IPS DF 6.9 (cell line): Measurements from ENCODE around the gene SOX3.

Experiments
- DNase-seq: peaks from one replicate; pipeline ENCODE4 v3.0.0-alpha.2; 2013; ENCODE audit warnings: low read depth, low spot score
- H3K27ac ChIP-seq: one replicate; pipeline ENCODE4 v1.5.1; 2013; ENCODE audit warnings: low read length, control low read depth
- H3K27me3 ChIP-seq: 2 replicates; pipeline ENCODE4 v1.6.1; 2013; ENCODE audit warnings: mild to moderate bottlenecking, low read length; ENCODE audit not compliant: control insufficient read depth, insufficient read depth
- H3K36me3 ChIP-seq: 2 replicates; pipeline ENCODE4 v1.6.1; 2013; ENCODE audit warnings: low read length; ENCODE audit not compliant: control insufficient read depth, insufficient read depth
- H3K4me1 ChIP-seq: 2 replicates; pipeline ENCODE4 v1.6.1; 2013; ENCODE audit warnings: low read length; ENCODE audit not compliant: control insufficient read depth, insufficient read depth
- H3K4me3 ChIP-seq: 2 replicates; pipeline ENCODE4 v1.5.1; 2013; ENCODE audit warnings: mild to moderate bottlenecking, low read length
- H3K9me3 ChIP-seq: 2 replicates; pipeline ENCODE4 v1.6.1; 2013; ENCODE audit warnings: low read length, inconsistent platforms; ENCODE audit not compliant: control insufficient read depth, insufficient read depth
- WGBS: extraction: QIAGEN DNeasy Blood & Tissue Kit; methylation state at CpG from one replicate; pipeline ENCODE4 v1.1.7; 2013; ENCODE audit warnings: mixed read lengths, missing lambda C conversion rate; ENCODE audit not compliant: insufficient read length, insufficient coverage; 5-methylcytosine and 5-hydroxymethylcytosine counted together

The SOX3 gene

GRCh38 chrX:140508958-140509357 is 4.1 kb upstream of the SOX3 start:
- no peaks in the 10 kb centered on the region for H3K4me1 ChIP-seq
- peaks cover 19% of the 10 kb centered on the region for H3K27me3 ChIP-seq
- DNase-seq = no peak
- no peak overlapping the region for H3K4me3 ChIP-seq
- H3K27ac ChIP-seq = no peak overlapping the region
- no peaks in the 10 kb centered on the region for H3K9me3 ChIP-seq
- no CpG with 5 or more reads among the region's 16 CpGs for WGBS
- H3K36me3 ChIP-seq = no peaks in the 10 kb centered on the region

- no peak for DNase-seq
- peak overlapping the region; percentile 31; the same call in 1 of the 2 replicates for H3K4me3 ChIP-seq
- no CpG with 5 or more reads among the region's 23 CpGs for WGBS
- H3K27ac ChIP-seq = no peak overlapping the region
- H3K9me3 ChIP-seq = no peaks in the 10 kb centered on the region
- H3K4me1 ChIP-seq = no peaks in the 10 kb centered on the region
- H3K27me3 ChIP-seq = peaks cover 23% of the 10 kb centered on the region
- no peaks in the 10 kb centered on the region for H3K36me3 ChIP-seq
Measured at GRCh38 chrX:140507982-140508305, 3.1 kb upstream of the SOX3 start.

GRCh38 chrX:140507223-140507981 is 2.5 kb upstream of the SOX3 start:
- DNase-seq = no peak
- H3K4me3 ChIP-seq = peak overlapping the region; percentile 31; the same call in 1 of the 2 replicates
- no peak overlapping the region for H3K27ac ChIP-seq
- no CpG with 5 or more reads among the region's 36 CpGs for WGBS
- no peaks in the 10 kb centered on the region for H3K9me3 ChIP-seq
- H3K4me1 ChIP-seq = no peaks in the 10 kb centered on the region
- no peaks in the 10 kb centered on the region for H3K36me3 ChIP-seq
- peaks cover 24% of the 10 kb centered on the region for H3K27me3 ChIP-seq

- peaks cover 24% of the 10 kb centered on the region for H3K27me3 ChIP-seq
- peak overlapping the region; percentile 27; the same call in 1 of the 2 replicates for H3K4me3 ChIP-seq
- no peak overlapping the region for H3K27ac ChIP-seq
- H3K36me3 ChIP-seq = no peaks in the 10 kb centered on the region
- no peaks in the 10 kb centered on the region for H3K9me3 ChIP-seq
- DNase-seq = no peak
- no CpG with 5 or more reads among the region's 63 CpGs for WGBS
- no peaks in the 10 kb centered on the region for H3K4me1 ChIP-seq
Measured at GRCh38 chrX:140505421-140506337, 810 bp upstream of the SOX3 start.

GRCh38 chrX:140503714-140504351 is 1.0 kb downstream of the SOX3 start:
- H3K4me3 ChIP-seq = peak overlapping the region; percentile 83
- no peak overlapping the region for H3K27ac ChIP-seq
- H3K27me3 ChIP-seq = peaks cover 24% of the 10 kb centered on the region
- DNase-seq = no peak
- no peaks in the 10 kb centered on the region for H3K9me3 ChIP-seq
- H3K4me1 ChIP-seq = no peaks in the 10 kb centered on the region
- H3K36me3 ChIP-seq = no peaks in the 10 kb centered on the region
- no CpG with 5 or more reads among the region's 92 CpGs for WGBS

GRCh38 chrX:140503238-140503601 is 1.6 kb downstream of the SOX3 start:
- Histone ChIP-seq H3K27ac (no peak overlapping the region), H3K4me1 (no peaks in the 10 kb centered on the region), H3K27me3 (peaks cover 22% of the 10 kb centered on the region), H3K9me3 (no peaks in the 10 kb centered on the region), H3K4me3 (peak overlapping the region; percentile 83; the same call in 1 of the 2 replicates), H3K36me3 (no peaks in the 10 kb centered on the region)
- no peak for DNase-seq
- no CpG with 5 or more reads among the region's 14 CpGs for WGBS

- no CpG with 5 or more reads among the region's 40 CpGs for WGBS
- H3K4me1 ChIP-seq = no peaks in the 10 kb centered on the region
- H3K9me3 ChIP-seq = no peaks in the 10 kb centered on the region
- H3K36me3 ChIP-seq = no peaks in the 10 kb centered on the region
- no peak for DNase-seq
- peaks cover 22% of the 10 kb centered on the region for H3K27me3 ChIP-seq
- peak overlapping the region; percentile 83; the same call in 1 of the 2 replicates for H3K4me3 ChIP-seq
- no peak overlapping the region for H3K27ac ChIP-seq
Measured at GRCh38 chrX:140502491-140503237, 2.2 kb downstream of the SOX3 start.

GRCh38 chrX:140501940-140502468 is 2.9 kb downstream of the SOX3 start:
- H3K9me3 ChIP-seq = no peaks in the 10 kb centered on the region
- H3K36me3 ChIP-seq = no peaks in the 10 kb centered on the region
- H3K4me3 ChIP-seq = peak overlapping the region; percentile 30; the same call in 1 of the 2 replicates
- no peak overlapping the region for H3K27ac ChIP-seq
- WGBS = no CpG with 5 or more reads among the region's 14 CpGs
- no peak for DNase-seq
- peaks cover 15% of the 10 kb centered on the region; the same call in 1 of the 2 replicates for H3K27me3 ChIP-seq
- no peaks in the 10 kb centered on the region for H3K4me1 ChIP-seq

- Histone ChIP-seq H3K9me3 (no peaks in the 10 kb centered on the region), H3K27ac (no peak overlapping the region), H3K27me3 (peaks cover 9% of the 10 kb centered on the region; the same call in 1 of the 2 replicates), H3K36me3 (no peaks in the 10 kb centered on the region), H3K4me3 (no peak overlapping the region; the same call in 1 of the 2 replicates), H3K4me1 (no peaks in the 10 kb centered on the region)
- WGBS = no CpG with 5 or more reads among the region's 13 CpGs
- DNase-seq = no peak
Measured at GRCh38 chrX:140501321-140501720, 3.5 kb downstream of the SOX3 start.
